T-helper 22 cell (primary cell): Measurements from ENCODE around the gene TOMM40L.
"Not testable (repeated sequence)": the region's sequence is repeated elsewhere in the genome, so short reads cannot be mapped to it uniquely, and the experiment has no call there.

Experiments used
- DNase-seq: peaks from one replicate; pipeline ENCODE4 v3.0.0-alpha.2; 2020; ENCODE audit warnings: low read depth

The TOMM40L gene

DNA sequence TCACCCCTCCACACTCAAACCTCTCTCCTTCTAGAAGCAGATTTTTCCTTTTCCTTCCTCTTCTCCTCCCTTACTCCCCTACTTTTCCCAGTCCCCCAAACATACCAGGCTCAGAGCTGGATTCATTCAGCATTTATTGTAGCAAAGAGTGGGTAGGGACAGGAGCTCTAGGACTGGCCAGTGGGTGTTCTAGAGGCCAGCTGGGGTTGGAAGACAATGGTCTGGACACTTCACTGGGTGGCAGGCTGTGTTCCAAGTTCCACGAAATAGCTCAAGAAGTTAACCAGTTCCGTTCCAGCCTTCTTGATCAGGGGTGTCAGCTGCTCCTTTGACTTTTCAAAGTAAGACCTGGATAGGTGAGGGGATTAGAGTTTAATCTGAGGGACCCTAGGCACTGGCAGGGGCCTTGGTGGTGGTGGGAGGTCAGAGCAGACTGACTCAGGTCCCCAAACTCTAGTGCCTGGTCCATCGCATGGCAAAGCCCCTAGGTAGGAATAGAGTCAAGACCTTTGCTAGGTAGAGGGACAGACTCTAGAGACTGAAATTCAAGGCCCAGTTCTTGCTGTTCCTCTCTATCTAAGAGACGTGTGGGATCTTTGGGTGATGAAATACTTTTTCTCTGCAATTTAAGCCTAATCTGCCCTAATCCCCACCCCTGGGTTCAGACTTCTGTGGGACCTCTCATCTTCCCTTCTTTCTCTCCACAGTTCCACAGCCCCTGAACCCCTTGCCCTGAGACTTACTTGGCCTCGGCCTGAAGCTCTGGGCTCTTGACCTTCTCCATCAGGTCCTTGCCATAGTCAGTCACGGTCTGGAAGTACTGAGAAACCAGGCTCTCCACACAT lies 3.5 kb upstream of the TOMM40L start:
- DNase-seq: no peak

DNA sequence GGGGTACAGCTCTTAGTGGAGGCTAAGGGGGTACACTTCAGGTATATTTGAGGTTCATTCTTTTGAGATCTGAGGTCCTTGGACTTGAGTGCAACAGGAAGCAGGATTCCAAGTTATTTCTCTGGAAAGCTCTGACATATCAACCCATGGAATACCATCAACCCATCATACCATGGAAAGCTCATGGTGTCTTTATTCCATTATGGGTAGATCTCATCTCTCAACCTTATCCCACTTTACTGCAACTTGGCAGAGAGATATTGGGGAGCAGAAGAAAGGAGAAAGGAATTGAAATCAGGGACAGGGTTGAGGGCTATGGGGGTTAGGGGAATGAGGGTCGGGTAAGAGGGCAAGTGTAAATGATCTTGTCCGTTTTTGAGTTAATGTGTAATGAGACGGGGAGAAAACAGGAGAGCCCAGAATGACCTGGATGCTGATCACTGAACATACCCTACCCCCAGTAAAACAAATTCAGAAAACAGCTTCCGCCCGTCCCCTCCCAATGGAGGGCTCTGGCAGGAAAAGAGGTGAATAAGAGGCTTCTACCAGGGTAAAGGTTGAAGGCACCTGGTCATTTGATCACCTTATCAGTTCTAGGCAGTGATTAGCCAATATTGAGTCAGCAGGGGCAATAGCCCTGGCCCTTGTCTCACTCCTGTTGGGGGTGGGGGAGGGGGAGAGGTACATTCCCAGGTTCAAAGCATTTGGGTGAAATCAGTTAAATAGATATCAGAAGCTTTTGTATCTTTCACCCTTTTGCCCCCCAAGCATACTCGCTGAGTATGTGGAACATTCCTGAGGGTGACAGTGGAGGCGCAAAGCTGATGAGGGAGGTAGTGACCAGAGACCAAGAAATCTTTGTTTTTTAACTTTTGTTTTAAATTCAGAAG lies 1.8 kb upstream of the TOMM40L start:
- DNase-seq: no peak

DNA sequence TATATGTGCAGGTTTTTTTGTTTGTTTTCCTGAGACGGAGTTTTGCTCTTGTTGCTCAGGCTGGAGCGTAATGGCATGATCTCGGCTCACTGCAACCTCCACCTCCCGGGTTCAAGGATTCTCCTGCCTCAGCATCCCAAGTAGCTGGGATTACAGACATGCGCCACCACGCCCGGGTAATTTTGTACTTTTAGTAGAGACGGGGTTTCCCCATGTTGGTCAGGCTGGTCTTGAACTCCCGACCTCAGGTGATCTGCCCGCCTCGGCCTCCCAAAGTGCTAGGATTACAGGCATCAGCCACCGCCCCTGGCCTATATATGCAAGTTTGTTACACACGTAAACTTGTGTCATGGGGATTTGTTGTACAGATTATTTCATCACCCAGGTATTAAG lies 1.2 kb upstream of the TOMM40L start:
- not testable (repeated sequence) for DNase-seq

DNA sequence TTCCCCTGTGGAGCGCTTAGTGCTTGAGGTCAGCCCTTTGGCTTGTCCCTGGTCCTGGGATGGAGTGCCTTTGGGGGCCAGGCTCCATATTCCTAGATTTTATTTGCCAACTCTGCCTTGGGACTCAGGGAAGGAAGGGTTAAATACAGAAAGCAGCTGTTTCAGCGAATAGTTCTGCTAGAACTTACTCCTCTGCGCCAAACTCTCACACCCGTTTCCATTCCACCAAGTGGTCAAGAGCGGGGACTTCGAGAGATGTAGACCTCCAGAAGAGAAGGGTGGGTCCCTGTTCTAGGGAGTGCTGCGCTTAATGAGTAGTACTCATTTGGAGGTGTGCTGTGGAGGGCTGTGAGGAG lies 704 bp upstream of the TOMM40L start:
- no peak for DNase-seq

DNA sequence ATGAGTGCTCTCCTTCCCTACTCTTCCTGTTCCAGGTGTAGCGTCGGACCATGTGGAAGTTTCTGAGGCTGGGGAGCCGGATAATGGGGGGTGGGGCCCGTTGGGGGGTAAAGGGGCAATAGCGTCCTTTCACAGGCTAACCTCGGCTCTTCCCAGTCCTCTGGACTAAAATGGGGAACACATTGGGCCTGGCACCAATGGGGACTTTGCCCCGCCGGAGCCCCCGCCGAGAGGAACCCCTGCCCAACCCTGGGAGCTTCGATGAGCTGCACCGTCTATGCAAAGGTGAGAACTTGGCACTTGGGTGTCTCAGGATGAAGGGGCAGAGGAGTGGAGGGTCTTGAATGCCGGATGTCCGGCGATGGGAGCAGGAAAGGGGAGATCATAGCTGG lies 456 bp downstream of the TOMM40L start:
- DNase-seq: no peak

DNA sequence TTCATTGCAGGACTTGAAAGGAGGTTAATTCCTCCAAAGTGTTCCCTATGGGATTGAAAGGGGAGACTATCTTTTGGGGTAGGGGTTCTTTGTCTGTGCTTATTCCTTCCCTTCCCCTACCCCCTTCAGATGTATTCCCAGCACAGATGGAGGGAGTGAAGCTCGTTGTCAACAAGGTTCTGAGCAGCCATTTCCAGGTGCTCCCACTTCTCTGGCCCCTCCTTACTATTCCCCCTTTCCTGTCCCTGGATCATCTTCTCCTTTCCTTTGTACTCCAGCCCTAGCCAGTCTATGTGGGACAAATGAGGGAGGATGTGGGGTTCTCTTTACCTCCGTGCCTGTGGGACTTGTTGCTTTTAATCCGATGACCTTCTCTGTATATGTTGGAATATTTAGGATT lies 899 bp downstream of the TOMM40L start:
- DNase-seq: no peak

DNA sequence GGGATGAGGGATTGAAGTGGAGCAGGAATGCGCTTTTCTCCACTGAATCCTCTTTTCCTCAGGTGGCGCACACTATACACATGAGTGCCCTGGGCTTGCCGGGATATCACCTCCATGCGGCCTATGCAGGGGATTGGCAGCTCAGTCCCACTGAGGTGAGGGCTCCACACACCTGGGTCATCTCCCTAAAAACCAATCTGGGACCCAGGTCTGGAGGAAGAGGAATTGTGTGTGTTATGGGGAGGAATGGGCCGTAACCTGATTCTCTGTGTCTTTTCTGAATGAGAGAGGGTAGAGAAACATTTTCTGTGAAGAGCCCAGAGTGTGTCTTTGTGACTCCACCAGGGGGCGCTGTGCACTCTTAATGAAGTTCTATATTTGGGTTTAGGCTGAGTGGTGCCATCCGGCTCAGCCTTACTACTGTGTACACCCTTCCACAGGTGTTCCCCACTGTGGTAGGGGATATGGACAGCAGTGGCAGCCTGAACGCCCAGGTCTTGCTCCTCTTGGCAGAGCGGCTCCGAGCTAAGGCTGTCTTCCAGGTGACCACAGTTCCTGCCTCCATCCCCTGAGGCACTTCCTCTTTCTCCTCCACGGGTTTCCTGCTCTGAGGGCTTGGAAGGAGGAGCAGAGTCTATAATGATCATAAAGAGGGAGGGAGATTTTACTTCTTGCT lies 1.5 kb downstream of the TOMM40L start:
- peak; percentile 62 for DNase-seq

DNA sequence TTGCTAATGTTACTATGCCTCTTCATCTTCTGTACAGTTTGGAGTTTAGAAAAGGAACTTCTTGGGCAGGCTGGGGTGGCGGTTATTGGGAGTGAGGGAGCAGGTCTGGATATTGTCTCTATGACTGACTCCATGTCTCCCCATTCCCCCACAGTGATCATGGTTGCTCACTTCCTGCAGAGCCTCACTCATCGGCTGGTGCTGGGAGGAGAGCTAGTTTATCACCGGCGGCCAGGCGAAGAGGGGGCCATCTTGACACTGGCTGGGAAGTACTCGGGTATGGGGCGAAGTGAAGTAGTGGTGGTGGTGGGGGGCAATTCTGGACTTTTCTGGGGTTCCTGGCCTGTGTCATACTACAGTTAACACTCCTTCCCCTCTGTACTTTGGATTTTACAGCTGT lies 2.2 kb downstream of the TOMM40L start:
- DNase-seq: no peak

DNA sequence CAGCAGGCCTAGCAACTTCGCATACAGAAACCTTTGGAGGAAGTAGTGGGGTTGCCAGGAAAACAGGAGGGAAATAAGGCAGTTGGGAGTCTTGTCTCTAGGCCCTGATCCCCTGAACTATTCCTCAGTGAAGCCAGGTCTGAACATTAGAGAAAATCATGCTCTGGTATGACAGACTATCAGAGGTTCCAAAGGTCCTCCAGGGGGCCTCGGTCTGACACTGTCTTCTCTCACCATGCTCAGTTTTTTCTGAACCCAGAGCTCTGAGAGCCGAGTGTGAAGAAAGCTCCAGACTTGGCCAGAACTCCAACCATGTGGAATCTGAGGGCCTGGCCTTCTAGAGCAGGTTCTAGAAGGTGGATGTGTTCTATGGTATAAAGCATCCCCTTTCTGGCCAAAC lies 4.0 kb downstream of the TOMM40L start:
- DNase-seq: no peak

DNA sequence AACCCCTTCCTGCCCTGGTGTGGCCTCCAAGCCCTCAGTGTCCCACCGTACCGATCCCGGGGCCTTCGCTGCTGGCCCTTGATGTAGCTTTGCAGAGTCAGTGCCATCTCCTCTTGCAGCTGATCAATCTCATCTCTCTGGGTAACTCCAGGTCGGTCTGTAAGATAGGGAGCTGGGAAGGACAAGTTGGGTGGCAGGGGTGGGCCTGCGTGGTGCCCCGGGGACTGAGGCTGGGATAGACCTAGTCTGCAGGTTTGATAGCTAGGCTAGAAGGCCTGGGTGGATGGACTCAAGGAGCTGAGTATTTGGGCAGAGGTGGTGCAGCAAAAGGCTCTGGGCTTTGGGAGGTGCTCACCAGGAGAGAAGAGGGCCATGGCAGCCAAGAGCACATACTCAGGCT lies 4.9 kb downstream of the TOMM40L start:
- DNase-seq: no peak

DNA sequence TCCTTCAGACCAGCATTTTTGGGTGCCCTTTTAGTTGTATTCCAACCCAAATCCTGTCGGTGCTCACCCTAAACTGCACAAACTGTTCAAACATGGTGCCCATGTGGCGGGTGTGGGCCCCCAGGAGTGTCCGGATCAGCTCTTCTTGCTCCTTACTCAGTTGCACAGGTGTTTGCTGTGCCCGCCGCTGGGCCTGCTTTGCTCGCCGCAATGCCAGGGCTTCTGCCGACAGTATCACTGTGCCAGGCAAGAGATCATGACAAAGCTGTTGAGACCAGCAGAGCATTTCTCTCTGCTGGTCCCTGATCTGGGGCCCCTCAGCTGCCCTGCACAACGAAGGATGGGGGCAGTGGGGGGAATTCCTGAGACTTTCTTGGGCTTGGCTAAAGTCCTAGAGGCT lies 7.2 kb downstream of the TOMM40L start:
- no peak for DNase-seq

DNA sequence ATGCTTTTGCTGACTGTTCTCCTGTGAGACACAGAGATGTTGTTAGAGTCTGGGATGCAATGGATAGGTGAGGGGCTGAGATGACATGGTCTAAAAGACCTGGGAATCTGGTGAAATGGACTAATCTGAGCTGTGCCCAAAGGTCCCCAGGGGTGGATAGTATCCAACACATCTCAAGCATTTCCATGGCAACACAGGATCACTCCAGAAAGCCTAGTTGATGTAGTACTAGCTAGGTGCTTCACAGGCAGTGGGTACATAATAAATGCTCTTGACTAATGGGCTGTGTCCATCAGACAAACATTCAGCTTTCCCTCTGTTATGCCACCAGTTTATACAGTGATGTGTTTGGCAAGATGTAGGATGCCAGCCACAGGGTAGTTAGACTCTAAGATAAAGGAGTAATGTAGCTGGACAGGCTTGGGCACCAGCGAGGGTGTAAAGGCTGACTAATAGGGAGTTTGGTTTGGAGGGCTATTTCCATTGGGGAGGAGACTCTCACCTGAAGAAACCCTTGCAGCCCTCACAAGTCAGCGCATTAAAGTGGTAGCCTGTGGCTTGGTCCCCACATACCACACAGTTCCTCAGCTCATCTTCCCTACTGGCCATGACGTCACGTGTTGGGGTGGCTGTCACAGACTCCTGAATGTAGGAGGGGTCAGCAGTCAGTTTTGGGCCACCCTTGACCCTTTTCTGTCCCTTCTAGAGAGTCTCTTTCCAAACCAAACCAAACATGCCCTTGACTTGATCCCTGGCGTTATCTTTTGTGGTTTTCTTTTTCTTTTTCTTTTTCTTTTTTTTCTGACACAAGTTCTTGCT lies 10.3 kb downstream of the TOMM40L start:
- no peak for DNase-seq

DNA sequence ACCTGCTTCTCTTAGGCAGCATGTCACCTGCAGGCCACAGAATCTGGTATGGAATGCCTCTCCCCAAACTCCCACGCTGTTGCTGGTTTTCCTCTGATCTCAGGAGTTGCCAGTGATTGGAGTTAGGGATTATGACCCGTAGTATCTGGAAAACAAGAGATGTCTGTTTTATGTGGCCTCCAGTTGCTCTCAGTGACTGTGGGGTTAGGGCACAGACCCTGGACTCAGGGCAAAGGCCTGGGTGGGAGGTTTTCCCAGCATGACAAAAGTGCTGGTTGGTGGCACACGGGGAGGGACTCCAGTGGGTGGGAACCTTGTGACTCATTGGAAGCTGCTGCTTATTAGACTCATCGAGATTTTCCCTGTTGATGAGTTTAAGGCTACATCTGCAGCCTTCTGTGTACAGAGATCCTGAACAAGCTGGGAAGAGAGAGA lies 12.2 kb downstream of the TOMM40L start, which contains the start of gene NR1I3:
Gene NR1I3 (minus strand): TSS at position 165 of the 435 bp plus-strand sequence. CDS start 1,638 bp downstream, outside the sequence.
- no peak for DNase-seq

DNA sequence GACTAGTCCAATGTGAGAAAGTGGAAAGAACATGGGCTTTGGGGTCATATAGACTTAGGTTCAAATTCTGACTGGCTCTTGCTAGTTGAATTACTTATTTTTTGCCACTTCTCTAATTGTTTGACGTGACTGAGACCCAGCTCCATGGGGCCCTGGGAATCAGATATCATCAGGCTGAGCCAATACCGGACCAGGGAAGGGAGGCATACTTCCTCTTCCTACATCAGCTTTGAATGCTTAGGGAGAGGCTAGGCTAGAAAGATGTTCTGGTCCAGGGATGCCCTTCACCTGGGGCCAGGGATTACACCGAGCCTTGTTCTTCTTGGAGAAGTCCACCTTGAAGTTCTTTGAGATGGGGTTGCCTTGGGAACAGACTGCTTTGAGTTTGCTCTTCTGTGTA lies 15.8 kb downstream of the TOMM40L start:
- no peak for DNase-seq

DNA sequence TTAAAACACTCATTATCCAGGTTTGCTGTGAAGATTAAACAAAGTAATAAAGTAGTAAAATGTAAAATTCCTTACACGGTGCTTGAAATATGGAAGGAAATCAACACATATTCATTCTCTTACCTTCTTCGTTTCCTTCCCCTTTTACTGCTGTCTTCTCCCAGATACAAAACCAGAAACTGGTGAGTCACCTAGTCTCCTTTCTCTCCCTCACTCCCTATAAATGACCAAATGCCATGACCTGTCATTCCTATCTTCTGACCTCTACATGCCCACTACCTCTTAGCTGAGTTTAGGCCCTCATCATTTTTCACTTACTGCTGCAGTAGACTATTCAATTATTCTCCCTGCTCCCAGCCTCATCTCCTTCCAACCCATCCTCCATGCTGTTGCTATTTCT lies 16.5 kb downstream of the TOMM40L start:
- DNase-seq: no peak

DNA sequence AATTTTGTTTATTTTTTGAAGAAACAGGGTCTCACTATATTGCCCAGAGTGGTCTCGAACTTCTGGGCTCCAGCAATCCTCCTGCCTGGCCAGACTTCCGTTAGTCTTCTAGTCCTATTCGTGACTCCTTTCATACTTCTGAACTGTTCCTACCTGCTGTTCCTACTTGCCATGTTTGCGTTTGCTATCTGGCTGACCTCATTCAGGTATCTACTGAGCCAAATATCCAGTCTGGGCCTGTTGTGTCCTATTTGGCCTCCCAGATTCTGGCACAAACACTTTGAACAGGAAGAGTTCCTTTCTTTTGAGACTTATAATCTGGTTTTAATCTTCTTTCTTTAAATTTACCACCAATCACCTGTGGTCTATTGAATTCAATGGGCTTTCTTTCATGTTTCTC lies 19.0 kb downstream of the TOMM40L start:
- DNase-seq: no peak

DNA sequence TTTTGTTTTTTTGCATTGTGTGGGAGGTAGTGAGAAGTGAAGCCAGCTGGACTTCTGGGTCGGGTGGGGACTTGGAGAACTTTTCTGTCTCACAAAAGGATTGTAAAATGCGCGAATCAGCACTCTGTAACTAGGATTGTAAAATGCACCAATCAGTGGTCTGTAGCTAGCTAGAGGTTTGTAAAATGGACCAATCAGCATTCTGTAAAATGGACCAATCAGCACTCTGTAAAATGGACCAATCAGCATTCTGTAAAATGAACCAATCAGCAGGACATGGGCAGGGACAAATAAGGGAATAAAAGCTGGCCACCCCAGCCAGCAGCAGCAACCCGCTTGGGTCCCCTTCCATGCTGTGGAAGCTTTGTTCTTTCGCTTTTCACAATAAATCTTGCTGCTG lies 24.2 kb downstream of the TOMM40L start:
- not testable (repeated sequence) for DNase-seq

DNA sequence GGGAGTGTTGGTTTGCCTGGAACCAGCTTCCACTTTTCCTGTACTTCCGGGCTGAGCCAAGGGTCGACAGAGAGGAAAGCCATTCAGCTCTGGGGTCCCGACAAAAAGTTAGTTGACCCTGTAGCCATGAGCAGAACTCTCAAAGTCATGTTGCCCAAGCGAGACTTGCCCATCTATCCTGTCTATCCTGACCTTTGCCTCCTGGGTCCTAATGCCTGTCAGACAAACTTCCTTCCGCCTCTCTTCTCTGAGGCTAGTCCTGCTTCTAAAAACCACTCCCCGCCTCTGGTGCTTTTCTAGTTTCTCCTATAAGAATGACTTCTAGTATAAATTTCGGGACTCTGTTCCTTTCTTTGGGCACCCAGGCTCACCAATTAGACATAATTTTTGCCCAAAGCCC lies 25.0 kb downstream of the TOMM40L start:
- DNase-seq: no peak

DNA sequence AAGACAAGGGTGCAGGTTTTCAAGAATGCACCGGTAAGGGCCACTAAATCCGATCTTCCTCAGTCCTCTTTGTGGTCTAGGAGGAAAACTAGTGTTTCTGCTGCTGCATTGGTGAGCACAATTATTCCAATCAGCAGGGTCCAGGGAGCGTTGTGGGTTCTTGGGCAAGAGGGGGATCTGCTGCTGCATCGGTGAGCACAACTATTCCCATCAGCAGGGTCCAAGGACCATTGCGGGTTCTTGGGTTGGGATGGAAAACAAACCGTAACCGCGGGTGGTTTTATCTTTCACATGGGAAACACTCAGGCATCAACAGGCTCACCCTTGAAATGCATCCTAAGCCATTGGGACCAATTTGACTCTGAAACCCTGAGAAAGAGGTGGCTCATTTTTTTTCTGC lies 25.7 kb downstream of the TOMM40L start:
- DNase-seq: no peak

DNA sequence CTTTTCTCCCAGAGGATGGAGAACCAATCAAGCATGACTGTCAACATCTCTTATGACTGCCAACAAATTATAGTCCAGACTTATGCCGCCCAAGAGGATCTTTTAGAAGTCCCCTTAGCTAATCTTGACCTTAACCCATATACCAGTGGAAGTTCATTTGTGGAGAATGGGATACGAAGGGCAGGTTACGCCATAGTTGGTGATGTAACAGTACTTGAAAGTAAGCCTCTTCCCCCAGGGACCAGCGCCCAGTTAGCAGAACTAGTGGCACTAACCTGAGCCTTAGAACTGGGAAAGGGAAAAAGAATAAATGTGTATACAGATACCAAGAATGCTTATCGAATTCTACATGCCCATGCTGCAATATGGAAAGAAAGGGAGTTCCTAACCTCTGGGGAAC lies 29.4 kb downstream of the TOMM40L start:
- DNase-seq: not testable (repeated sequence)

DNA sequence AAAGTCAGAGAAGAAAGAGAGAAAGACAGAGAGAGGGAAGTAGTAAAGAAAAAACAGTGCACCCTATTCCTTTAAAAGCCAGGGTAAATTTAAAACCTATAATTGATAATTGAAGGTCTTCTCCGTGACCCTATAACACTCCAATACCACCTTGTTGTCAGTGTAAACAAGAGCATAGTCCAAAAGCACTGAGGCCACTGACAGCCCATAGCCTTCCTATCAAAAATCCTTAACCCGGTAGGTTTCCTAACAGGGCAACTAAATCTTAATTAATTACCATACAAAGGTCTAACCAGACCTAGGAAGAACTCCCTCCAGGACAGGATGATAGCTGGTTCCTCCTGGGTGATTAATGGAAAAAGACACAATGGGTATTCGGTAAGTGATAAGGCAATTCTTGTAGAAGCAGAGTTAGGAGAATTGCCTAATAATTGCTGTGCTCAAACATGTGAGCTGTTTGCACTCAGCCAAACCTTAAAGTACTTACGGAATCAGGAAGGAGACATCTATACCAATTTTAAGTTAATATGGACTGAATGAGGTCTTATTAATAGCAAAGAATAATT lies 30.2 kb downstream of the TOMM40L start:
- DNase-seq: not testable (repeated sequence)
